Peyer's patch (tissue), 4 donors: ENCODE results near the gene DNAH17. TPM values are rescaled to one million over a fixed set of nuclear protein-coding genes. Genes with fewer than 3 reads are reported as not detected.

Source experiments
- DNase-seq, 3 donors: peaks; one replicate each; pipeline ENCODE4 v3.0.0-alpha.2; 2017 to 2019
- H3K27ac ChIP-seq, 4 donors: fragments of 200-600 bp; sonication (generic); one replicate each; pipeline ENCODE4 v1.5.1; 2016 to 2019
- H3K27me3 ChIP-seq, 2 donors: fragments of 200-600 bp; sonication (generic); one replicate each; pipeline ENCODE4 v1.5.1; 2019
- H3K36me3 ChIP-seq, 3 donors: fragments of 200-600 bp; sonication (generic); one replicate each; pipeline ENCODE4 v1.5.1; 2016 to 2019
- H3K4me1 ChIP-seq, 4 donors: fragments of 200-600 bp; sonication (generic); one replicate each; pipeline ENCODE4 v1.5.1; 2016 to 2019
- H3K4me3 ChIP-seq, 4 donors: fragments of 200-600 bp; sonication (generic); 1 replicate in 3 of 4; 2 replicates in 1 of 4; pipeline ENCODE4 v1.5.1; 2016 to 2019; ENCODE audit warnings: mild to moderate bottlenecking in 1 of 4
- H3K9me3 ChIP-seq, 4 donors: fragments of 200-600 bp; sonication (generic); one replicate each; pipeline ENCODE4 v1.5.1; 2016 to 2019; ENCODE audit warnings: mild to moderate bottlenecking in 1 of 4
- POLR2A ChIP-seq, 2 donors: fragments of 450-650 bp; IDR thresholded peaks; one replicate each; pipeline ENCODE4 v1.5.1; 2017; ENCODE audit warnings: antibody characterized with exemption in 2 of 2, mild to moderate bottlenecking in 2 of 2, moderate library complexity in 2 of 2
- total RNA-seq, 4 donors: library from RNA; depleted of rRNA; stranded (reverse); fragments of >200 nt; gene quantifications; one replicate each; pipeline ENCODE4 v1.1.0, GENCODE V29; 2016
- TF ChIP-seq, protein P1 (sequence below), 6 experiments: fragments of 450-650 bp in 4 of 6; fragments of 200-600 bp in 2 of 6; sonication (generic) in 1 of 6; IDR thresholded peaks; one replicate each; pipeline ENCODE4 v1.5.1; 2017 to 2019; ENCODE audit warnings: antibody characterized with exemption in 6 of 6, mild to moderate bottlenecking in 3 of 6, moderate library complexity in 1 of 6

The DNAH17 gene
- total RNA-seq, 4 donors from 2014 or later, result under 0.01 to 0.67 TPM; not detected in 2

DNA sequence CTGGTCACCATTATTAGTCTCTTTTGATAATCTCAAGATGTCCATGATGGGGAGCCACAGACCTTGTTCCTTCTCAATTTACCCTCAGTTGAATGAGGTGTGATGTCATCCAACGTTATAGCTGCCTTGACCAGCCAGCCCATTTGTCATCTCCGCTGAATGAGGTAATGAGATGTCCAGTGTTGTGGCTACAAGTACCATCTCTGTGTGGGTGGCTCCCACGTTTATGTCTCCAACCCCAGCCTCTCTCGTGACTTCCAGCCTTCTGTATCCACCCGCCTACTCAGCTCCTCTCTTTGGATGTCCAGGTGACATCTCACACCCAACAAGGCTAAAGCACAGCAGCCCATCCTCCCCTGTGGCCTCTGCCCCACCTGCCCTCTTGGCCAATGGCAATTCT, 18.2 kb downstream of the DNAH17 start:
- no peaks in the 10 kb centered on the region for H3K27me3 ChIP-seq
- no peak for TF ChIP-seq POLR2A (IDR thresholded peaks at IDR 0.05)
- TF ChIP-seq, protein P1, sequence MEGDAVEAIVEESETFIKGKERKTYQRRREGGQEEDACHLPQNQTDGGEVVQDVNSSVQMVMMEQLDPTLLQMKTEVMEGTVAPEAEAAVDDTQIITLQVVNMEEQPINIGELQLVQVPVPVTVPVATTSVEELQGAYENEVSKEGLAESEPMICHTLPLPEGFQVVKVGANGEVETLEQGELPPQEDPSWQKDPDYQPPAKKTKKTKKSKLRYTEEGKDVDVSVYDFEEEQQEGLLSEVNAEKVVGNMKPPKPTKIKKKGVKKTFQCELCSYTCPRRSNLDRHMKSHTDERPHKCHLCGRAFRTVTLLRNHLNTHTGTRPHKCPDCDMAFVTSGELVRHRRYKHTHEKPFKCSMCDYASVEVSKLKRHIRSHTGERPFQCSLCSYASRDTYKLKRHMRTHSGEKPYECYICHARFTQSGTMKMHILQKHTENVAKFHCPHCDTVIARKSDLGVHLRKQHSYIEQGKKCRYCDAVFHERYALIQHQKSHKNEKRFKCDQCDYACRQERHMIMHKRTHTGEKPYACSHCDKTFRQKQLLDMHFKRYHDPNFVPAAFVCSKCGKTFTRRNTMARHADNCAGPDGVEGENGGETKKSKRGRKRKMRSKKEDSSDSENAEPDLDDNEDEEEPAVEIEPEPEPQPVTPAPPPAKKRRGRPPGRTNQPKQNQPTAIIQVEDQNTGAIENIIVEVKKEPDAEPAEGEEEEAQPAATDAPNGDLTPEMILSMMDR (IDR thresholded peaks at IDR 0.05), result no peak
- no peaks in the 10 kb centered on the region for H3K36me3 ChIP-seq
- no peak overlapping the region for H3K27ac ChIP-seq
- H3K9me3 ChIP-seq, result no peaks in the 10 kb centered on the region
- DNase-seq, result no peak
- H3K4me1 ChIP-seq, result no peaks in the 10 kb centered on the region
- H3K4me3 ChIP-seq, result no peak overlapping the region

DNA sequence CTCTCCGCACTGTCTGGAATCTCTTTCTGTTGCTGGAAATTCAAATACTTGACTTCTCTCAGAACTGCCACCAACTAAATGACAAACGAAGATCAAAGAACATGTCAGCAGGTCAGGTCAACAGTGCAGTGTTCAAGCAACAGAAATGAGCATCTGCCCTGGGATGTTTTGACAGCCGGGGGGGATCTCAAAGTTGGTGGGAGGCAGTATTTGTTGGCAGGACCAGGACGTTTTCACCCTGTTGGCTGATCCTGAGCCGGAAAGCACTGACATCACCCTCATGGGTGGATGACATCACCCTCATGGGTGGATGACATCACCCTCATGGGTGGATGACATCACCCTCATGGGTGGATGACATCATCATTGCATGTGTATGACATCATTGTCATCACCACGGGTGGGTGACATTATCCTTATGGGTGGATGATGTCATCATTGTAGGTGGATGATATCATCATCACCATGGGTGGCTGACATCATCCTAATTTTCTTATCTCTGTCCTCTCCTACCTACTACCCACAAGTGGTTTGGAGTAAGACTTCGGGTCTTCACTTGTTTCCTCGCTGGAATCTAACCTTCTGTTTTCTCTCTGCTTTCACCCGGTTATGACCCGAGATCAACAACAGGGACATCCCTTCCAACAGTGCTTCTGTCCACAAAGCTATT, 18.9 kb downstream of the DNAH17 start:
- Histone ChIP-seq H3K4me3 (no peak overlapping the region), H3K4me1 (no peaks in the 10 kb centered on the region), H3K36me3 (no peaks in the 10 kb centered on the region), H3K9me3 (no peaks in the 10 kb centered on the region), H3K27ac (no peak overlapping the region), H3K27me3 (no peaks in the 10 kb centered on the region)
- TF ChIP-seq, protein P1 (IDR thresholded peaks at IDR 0.05), result no peak
- DNase-seq, result no peak

DNA sequence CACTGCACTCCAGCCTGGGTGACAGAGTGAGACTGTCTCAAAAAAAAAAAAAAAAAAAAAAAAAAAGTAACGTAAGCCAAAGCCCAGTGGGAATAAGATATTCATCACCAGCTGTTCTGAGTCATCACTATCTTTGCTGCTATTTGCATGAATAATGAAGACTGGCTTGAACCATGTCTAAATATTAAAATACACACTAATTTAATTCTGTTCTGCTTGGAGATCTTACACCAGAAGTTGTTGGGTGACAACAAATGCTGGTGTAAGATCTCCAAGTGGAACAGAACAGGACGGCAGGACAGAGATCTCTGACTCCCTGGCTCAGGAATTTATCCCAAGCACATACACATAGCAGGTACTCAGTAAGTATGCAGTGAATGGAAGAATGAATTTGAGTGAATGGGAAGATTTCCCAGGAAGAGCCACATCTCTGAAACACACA, 19.6 kb downstream of the DNAH17 start:
- TF ChIP-seq, protein P1 (IDR thresholded peaks at IDR 0.05), result no peak
- TF ChIP-seq POLR2A (IDR thresholded peaks at IDR 0.05), result no peak
- H3K9me3 ChIP-seq, result no peaks in the 10 kb centered on the region
- DNase-seq, result no peak
- no peak overlapping the region for H3K27ac ChIP-seq
- no peaks in the 10 kb centered on the region for H3K36me3 ChIP-seq
- H3K27me3 ChIP-seq, result no peaks in the 10 kb centered on the region
- no peaks in the 10 kb centered on the region for H3K4me1 ChIP-seq
- no peak overlapping the region for H3K4me3 ChIP-seq

DNA sequence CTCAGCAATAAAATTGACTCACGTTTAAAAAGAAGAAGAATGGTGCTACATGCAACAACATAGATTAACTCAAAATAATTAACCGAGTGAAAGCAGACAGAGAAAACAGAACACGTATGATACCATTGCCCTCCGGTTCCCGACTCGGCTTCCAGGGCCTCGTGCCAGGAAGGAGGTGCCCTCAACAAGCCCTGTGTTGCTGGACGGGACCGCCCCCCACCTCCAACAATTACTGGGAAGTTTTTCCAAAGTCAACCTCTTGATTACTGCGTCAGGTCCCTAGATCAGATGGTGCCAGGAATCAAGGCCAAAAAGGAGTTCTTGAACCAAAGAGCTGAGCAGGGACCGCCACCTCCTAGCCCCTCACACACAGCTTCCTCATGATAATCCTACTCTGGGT, 20.4 kb downstream of the DNAH17 start:
- no peak for DNase-seq
- no peak for TF ChIP-seq POLR2A (IDR thresholded peaks at IDR 0.05)
- TF ChIP-seq, protein P1 (IDR thresholded peaks at IDR 0.05), result no peak
- H3K27ac ChIP-seq, result no peak overlapping the region
- no peaks in the 10 kb centered on the region for H3K27me3 ChIP-seq
- no peaks in the 10 kb centered on the region for H3K4me1 ChIP-seq
- no peak overlapping the region for H3K4me3 ChIP-seq
- no peaks in the 10 kb centered on the region for H3K36me3 ChIP-seq
- no peaks in the 10 kb centered on the region for H3K9me3 ChIP-seq

DNA sequence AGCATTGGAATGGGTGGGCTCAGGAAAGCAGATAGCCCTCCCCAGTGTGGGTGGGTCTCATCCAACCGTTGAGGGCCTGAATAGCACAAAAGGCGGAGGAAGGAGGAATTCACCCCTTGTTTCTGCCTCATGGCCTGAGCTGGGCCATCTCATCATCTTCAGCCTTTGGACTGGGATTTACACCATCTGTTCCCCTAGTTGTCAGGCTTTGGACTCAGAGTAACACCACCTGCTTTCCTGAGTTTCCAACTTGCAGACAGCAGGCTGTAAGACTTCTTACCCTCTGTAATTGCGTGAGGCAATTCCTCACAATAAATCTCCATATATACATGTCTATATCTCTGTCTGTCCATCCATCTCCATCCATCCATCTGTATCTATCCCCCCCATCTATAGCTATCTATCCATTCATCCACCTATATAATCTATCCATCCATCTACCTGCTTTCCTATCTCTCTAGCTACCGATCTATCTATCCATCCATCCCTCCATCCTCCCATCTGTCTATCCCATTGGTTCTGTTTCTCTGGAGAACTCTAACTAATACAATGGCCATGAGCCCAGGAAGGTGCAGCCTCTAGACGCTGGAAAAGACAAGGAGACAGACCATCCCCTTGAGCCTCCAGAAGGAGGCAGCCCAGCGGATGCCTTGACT, 21.3 kb downstream of the DNAH17 start:
- DNase-seq, result no peak
- no peak overlapping the region for H3K4me3 ChIP-seq
- no peaks in the 10 kb centered on the region for H3K9me3 ChIP-seq
- TF ChIP-seq, protein P1 (IDR thresholded peaks at IDR 0.05), result no peak
- no peak for TF ChIP-seq POLR2A (IDR thresholded peaks at IDR 0.05)
- H3K27ac ChIP-seq, result no peak overlapping the region
- no peaks in the 10 kb centered on the region for H3K4me1 ChIP-seq
- H3K36me3 ChIP-seq, result no peaks in the 10 kb centered on the region
- H3K27me3 ChIP-seq, result no peaks in the 10 kb centered on the region
